CMK (cell line): ENCODE results near the gene FIGNL2.
A peak's percentile ranks its signal among the peaks of the same experiment; 100 is the strongest.
"Not testable (repeated sequence)": the region's sequence is repeated elsewhere in the genome, so short reads cannot be mapped to it uniquely, and the experiment has no call there.

Experiments
- DNase-seq: peaks from one replicate; pipeline ENCODE4 v3.0.0-alpha.2; 2010; ENCODE audit warnings: low read depth

Gene FIGNL2

GRCh38 chr12:51848326-51848727 is at the start of gene FIGNL2:
Gene FIGNL2 (minus strand): TSS chr12:51848718. CDS start chr12:51822413, 26,305 bp downstream.
- no peak for DNase-seq

- DNase-seq: no peak
These were observed 48.7 kb upstream of the FIGNL2 start for GRCh38 chr12:51897181-51897580.

- DNase-seq: no peak
These were observed 47.7 kb upstream of the FIGNL2 start for GRCh38 chr12:51896236-51896635.

GRCh38 chr12:51895378-51896135 is 47.0 kb upstream of the FIGNL2 start:
- no peak for DNase-seq

DNA sequence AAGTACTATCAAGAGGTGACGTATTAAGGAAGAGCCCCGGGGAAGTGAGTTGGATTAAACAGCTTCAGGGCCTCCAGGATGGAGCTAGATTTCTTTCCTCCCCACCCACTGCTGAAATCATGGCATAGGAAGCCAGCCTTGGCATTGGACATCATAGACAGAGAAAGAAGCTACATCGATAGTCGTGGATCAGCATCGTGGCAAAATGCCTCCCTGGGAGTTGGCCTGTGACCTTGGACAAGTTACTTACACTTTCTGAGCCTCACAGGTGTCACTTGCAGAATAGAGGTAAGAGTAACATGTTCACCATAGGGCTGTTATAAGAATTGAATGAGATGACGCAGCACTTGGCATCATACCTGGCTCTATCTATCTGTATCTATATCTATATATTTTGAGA is 45.3 kb upstream of the FIGNL2 start:
- DNase-seq: no peak

DNA sequence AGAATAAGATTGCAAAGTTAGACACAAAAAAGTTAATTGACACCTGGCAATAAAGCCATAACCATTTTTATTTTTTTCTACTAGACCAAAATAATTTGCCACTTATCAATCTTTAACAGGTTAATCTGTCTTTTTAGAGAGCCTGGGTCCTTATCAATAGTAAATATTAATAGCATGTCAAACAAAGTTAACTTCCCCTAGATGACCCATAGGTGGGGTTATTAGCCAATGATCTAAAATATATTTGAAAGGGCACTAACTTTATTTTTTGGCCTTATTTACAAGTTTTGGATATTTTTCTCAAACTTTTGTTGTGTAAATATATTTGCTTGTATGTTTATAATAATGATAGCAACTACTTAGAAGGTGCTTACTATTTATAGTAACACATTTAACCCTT is 43.3 kb upstream of the FIGNL2 start:
- DNase-seq: no peak

DNA sequence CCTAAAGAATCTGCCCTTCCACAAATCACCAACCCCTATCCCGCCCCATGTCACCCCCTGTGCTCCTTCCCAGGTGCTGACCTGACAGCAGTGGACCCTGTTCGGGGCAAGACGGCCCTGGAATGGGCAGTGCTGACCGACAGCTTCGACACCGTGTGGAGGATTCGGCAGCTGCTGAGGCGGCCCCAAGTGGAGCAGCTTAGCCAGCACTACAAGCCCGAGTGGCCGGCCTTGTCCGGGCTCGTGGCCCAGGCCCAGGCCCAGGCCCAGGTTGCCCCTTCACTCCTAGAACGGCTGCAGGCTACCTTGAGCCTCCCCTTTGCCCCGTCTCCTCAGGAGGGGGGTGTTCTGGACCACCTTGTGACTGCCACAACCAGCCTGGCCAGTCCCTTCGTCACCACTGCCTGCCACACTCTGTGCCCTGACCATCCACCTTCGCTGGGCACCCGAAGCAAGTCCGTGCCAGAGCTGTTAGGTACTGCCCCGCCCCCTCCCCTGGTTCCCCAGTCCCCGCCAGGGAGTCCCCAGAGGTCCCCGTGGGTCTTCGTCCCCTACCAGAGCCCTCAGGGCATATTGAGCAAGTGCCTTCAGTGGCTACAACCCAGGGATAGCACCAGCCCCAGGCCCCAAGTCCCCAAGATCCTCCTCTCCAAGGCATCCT is 42.1 kb upstream of the FIGNL2 start:
- DNase-seq: no peak

DNA sequence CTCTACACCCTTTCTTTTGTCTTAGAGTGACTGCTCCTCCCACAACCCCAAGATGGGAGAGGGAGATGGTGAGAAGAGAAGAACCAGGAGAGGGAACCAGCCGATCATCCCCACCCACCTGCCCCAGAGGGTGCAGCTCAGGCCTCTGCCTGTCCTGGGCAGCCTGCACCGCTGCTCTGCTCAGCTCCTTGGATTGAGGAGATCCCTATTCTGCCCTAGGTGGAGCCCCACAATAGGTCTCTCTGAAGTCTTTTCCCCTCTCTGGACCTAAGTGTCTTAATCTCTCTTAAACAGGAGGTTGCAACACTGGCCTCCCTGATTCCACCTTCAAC is 41.6 kb upstream of the FIGNL2 start:
- DNase-seq: no peak

GRCh38 chr12:51889216-51890132 is 41.0 kb upstream of the FIGNL2 start:
- no peak for DNase-seq

- DNase-seq: no peak
These were observed 40.0 kb upstream of the FIGNL2 start for GRCh38 chr12:51888316-51889215.

DNA sequence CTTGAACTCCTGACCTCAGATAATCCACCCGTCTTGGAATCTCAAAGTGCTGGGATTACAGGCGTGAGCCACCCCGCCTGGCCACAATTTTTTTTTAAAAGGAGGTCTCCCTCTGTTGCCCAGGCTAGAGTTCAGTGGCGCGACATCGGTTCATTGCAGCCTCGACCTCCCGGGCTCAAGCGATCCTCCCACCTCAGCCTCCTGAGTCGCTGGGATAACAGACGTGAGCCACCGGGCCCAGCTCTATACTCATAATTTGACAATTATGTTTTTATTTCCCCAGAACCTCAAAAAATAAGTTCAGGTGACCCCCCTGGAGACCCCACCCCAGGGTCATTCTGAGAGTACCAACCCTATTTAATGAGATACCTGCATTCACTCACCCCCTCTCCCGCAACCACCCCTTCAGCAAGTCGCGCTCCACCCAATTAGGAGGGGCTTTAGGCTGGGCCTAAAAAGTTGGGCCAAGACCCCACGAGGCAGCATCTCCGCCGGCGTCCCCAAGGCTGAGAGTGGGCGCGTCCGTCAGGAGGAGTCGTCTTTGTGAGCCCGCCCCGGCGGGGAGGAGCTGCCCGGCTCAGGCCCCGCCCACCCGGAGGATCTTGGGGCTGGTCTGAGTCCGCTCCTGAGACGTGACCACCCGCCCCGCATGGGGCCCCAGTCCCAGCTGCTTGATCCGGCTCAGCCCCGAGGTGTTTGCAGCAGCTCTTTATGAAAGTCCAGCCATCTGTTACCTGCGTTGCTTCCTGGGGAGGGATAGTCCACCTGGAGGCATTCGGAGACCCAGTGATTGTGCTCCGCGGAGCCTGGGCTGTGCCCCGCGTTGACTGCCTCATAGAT is 39.2 kb upstream of the FIGNL2 start, which contains the start of gene ANKRD33:
Gene ANKRD33, plus strand, starts transcription at position 628 of the 840 bp plus-strand sequence. Its CDS starts 84 bp downstream, at position 712.
- no peak for DNase-seq

DNA sequence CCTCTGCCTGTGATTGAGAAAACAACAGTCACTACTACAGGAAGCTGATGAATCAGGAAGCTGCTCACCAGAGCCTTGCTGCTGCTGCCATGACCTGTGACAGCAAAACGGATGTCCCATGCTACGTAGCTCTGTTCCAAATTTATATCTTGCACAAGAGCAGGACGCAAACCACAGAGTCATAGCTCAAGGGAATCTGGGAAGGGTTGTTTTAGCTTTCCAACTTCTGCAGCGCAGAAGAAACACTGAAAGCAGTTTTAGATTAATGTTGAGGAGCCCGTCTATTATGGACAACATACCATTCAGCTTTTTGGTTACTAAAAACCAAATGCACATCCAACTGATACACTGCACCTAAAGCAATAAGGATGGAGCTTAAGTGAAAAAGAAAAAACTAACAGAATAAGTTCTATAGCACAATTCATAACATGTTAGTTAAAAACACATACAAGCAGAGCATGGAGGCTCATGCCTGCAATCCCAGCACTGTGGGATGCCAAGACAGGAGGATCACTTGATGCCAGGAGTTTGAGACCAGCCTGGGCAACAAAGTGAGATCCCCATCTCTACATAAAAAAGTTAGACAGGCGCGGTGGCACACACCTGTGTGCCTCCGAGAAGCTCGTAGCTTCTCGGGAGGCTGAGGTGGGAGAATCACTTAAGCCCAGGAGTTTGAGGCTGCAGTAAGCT is 37.6 kb upstream of the FIGNL2 start:
- DNase-seq: peak; percentile 51

DNA sequence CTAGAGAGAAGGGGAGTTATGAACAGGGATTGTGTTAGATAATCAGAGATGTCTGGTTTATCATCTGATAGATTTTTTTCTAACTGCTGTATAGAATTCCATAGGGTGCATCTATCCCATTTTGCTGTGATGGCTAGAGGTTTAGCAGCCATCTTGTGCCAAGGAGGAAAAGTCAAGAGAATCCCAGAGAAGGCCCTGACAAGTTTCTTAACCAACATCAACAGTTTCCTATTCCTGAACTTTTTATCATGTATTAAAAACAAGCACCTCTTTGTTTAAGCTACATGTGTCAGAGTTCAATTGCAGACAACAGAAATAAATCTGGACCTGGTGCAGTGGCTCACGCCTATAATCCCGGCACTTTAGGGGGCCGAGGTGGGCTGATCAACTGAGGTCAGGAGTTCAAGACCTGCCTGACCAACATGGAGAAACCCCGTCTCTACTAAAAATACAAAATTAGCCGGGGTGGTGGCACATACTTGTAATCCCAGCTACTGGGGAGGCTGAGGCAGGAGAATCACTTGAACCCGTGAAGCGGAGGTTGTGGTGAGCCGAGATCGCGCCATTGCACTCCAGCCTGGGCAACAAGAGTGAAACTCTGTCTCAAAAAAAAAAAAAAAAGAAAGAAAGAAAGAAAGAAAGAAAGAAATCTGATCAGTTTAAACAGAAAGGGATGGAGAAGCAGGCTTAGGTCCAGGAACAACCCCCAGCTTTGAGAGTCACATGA is 36.9 kb upstream of the FIGNL2 start:
- DNase-seq: not testable (repeated sequence)

- DNase-seq: no peak
These were observed 36.2 kb upstream of the FIGNL2 start for GRCh38 chr12:51884676-51885229.

- DNase-seq: no peak
These were observed 35.6 kb upstream of the FIGNL2 start for GRCh38 chr12:51883998-51884675.

DNA sequence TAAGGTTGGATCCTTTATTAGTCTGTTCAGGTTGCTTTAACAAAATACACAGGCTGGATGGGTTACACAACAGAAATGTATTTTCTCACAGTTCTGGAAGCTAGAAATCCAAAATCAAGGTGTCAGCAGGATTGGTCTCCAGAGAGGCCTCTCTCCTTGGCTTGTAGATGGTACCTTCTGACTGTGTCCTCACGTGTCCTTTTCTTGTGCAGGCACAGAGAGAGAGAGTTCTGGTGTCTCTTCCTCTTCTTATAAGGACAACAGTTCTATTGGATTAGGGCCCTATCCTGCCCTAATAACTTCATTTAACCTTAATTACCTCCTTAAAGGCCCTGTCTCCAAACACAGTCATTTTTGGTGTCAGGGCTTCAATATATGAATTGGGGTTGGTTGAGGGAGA is 34.8 kb upstream of the FIGNL2 start:
- DNase-seq: no peak

GRCh38 chr12:51879102-51879501 is 30.6 kb upstream of the FIGNL2 start:
- no peak for DNase-seq

DNA sequence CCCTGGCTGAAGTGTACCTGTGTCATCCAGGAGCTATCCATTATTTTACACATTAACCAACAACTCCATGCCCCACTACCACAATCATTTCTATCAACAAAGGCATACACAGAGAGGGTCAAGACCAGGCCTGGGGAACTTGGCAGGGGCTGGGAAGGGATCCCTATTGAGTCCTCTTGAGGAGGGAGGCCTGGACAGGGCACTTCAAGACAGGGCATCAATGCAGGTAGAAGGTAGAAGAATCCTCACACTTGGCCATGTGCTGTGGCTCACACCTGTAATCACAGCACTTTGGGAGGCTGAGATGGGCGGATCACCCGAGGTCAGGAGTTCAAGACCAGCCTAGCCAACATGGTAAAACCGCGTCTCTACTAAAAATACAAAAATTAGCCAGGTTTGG is 26.0 kb upstream of the FIGNL2 start:
- no peak for DNase-seq
